Left lung (tissue), 10 donors: ENCODE results near the gene RPL38. TPM values are rescaled to one million over a fixed set of nuclear protein-coding genes. Genes with fewer than 3 reads are reported as not detected.

ENCODE experiments used
- ATAC-seq: fragments of 200-7000 bp; cut with Tn5 transposase; one replicate; pipeline ENCODE4 v1.9.1; 2020; ENCODE audit warnings: moderate library complexity
- DNase-seq, 4 donors: peaks; one replicate each; pipeline ENCODE4 v3.0.0-alpha.2; 2013 to 2020
- H3K27ac ChIP-seq, 2 donors: fragments of 200-600 bp; sonication (generic) in 1 of 2; one replicate each; pipeline versions ENCODE4 v1.5.0 to v1.8.0; 2020 to 2021
- H3K27me3 ChIP-seq, 2 donors: fragments of 200-600 bp; sonication (generic) in 1 of 2; one replicate each; pipeline versions ENCODE4 v1.5.0 to v1.8.0; 2020 to 2021
- H3K36me3 ChIP-seq, 2 donors: fragments of 200-600 bp; sonication (generic) in 1 of 2; one replicate each; pipeline versions ENCODE4 v1.5.0 to v1.8.0; 2020 to 2021
- H3K4me1 ChIP-seq, 2 donors: fragments of 200-600 bp; one replicate each; pipeline ENCODE4 v1.8.0; 2021
- H3K4me3 ChIP-seq, 2 donors: fragments of 200-600 bp; sonication (generic) in 1 of 2; one replicate each; pipeline versions ENCODE4 v1.5.0 to v1.8.0; 2020 to 2021; ENCODE audit warnings: mild to moderate bottlenecking in 1 of 2
- H3K9me3 ChIP-seq, 2 donors: fragments of 200-600 bp; sonication (generic) in 1 of 2; one replicate each; pipeline versions ENCODE4 v1.5.0 to v1.8.0; 2020 to 2021
- intact Hi-C, 2 donors: fragments of 100-400 bp; cut with DNase I; formaldehyde crosslinking; loops; one replicate each; pipeline versions ENCODE4 v1.11.2 to v1.14.2; 2022
- polyA plus RNA-seq, 6 donors: library from polyadenylated mRNA; unstranded; fragments of 120-200 nt; gene quantifications; one replicate each; pipeline ENCODE4 v1.2.1, GENCODE V29; 2013; ENCODE audit not compliant: insufficient read length in 6 of 6
- total RNA-seq, 2 donors: library from RNA; stranded (reverse); fragmentation: NEBNext Ultra II Directional; extraction: Animal tissue kit (Norgen Biotek cat#: 25700); gene quantifications; one replicate each; pipeline ENCODE4 v1.2.1, GENCODE V29; 2021
- TF ChIP-seq, protein P1 (sequence below), 2 donors: fragments of 200-600 bp; sonication (generic) in 1 of 2; IDR thresholded peaks; one replicate each; pipeline versions ENCODE4 v1.5.0 to v1.8.0; 2021; ENCODE audit warnings: antibody characterized with exemption in 2 of 2
- donor health status: DM: no; HTN: yes; CAD: no.
- donor health status: DM: no; HTN: no; CAD: no.

Gene RPL38
- total and polyA plus RNA-seq, 8 donors, result 624 to 1,464 (median 1,331) TPM

DNA sequence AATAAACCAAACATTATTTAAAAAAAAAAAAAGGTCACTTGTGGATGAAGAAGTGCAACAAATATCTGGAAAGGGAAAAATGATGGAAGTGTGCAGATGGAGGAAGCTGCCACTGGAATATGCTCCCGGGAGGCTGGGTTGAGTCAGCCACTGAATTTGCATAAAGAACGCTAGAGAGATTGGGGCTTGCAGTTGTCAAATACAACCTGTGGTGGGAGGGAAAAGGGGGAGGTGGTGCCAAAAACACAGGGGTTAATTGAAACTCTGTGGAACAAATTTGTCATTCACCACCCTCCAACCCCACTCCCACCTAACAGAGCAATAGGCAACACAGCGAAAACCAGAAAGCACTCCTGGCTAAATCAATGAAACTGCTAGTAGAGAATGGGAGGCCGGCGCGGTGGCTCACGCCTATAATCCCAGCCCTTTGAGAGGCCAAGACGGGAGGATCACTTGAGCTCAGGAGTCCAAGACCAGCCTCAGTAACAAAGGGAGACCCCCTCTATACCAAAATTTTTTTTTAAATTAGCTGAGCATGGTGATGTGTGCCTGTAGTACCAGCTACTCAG lies 37.6 kb upstream of the RPL38 start:
- Histone ChIP-seq H3K4me3 (no peak overlapping the region), H3K4me1 (no peaks in the 10 kb centered on the region)
- no peak for ATAC-seq

DNA sequence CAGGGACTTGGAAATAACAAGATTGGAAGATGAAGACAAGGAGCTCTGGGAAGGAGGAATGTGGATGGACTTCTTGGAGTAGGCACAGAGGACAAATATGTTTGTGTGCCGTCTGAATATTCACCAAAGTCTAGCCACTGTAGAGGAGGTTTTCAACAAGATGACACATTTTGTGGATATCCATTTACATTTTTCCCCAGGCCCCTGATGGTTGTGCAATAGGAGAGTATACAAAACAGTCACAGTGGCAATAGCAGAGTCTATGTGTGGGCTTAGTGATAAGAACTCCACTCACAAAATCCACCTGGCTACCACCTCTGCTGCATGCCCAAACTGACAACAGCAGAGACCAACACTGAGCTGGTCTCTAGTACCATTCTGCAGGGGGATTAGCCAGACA lies 32.6 kb upstream of the RPL38 start:
- H3K27ac ChIP-seq, result no peak overlapping the region
- no peaks in the 10 kb centered on the region for H3K9me3 ChIP-seq
- TF ChIP-seq, protein P1, sequence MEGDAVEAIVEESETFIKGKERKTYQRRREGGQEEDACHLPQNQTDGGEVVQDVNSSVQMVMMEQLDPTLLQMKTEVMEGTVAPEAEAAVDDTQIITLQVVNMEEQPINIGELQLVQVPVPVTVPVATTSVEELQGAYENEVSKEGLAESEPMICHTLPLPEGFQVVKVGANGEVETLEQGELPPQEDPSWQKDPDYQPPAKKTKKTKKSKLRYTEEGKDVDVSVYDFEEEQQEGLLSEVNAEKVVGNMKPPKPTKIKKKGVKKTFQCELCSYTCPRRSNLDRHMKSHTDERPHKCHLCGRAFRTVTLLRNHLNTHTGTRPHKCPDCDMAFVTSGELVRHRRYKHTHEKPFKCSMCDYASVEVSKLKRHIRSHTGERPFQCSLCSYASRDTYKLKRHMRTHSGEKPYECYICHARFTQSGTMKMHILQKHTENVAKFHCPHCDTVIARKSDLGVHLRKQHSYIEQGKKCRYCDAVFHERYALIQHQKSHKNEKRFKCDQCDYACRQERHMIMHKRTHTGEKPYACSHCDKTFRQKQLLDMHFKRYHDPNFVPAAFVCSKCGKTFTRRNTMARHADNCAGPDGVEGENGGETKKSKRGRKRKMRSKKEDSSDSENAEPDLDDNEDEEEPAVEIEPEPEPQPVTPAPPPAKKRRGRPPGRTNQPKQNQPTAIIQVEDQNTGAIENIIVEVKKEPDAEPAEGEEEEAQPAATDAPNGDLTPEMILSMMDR (IDR thresholded peaks at IDR 0.05), result no peak
- H3K27me3 ChIP-seq, result peaks cover 2 to 35% of the 10 kb centered on the region in 2 donors
- no peaks in the 10 kb centered on the region for H3K4me1 ChIP-seq
- no peak overlapping the region for H3K4me3 ChIP-seq
- no peak for ATAC-seq
- no peak for DNase-seq
- intact Hi-C loops, result no loop called here
- no peaks in the 10 kb centered on the region for H3K36me3 ChIP-seq

More for the DNA sequence above, 37.6 kb upstream of the RPL38 start:
- Histone ChIP-seq H3K27me3 (peaks cover 0 to 28% of the 10 kb centered on the region in 2 donors), H3K9me3 (no peaks in the 10 kb centered on the region), H3K36me3 (no peaks in the 10 kb centered on the region), H3K27ac (no peak overlapping the region)
- intact Hi-C loops, result no loop called here
- DNase-seq, result no peak
- TF ChIP-seq, protein P1 (IDR thresholded peaks at IDR 0.05), result no peak

DNA sequence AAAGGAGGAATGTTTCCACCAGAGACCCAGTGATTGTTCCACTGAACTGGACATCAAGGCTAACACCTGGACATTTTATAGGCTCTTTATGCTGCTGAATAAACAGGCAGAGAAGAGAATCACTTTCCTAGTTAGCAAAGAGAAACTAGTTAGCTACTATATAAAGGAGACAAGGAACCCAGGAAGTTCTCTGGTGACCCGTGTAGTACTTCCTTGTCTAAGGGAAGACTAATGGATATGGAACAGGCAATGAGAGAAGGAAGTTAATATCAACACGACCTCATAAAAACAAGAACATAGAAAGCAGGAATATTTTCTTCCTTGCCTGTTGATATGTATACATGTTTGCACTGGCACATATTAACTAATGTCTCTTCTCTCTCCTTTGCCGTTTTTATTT lies 30.8 kb upstream of the RPL38 start:
- intact Hi-C loops, result no loop called here
- no peaks in the 10 kb centered on the region for H3K36me3 ChIP-seq
- TF ChIP-seq, protein P1 (IDR thresholded peaks at IDR 0.05), result no peak
- H3K4me3 ChIP-seq, result no peak overlapping the region
- H3K27me3 ChIP-seq, result peaks cover 2 to 43% of the 10 kb centered on the region in 2 donors
- no peaks in the 10 kb centered on the region for H3K9me3 ChIP-seq
- no peaks in the 10 kb centered on the region for H3K4me1 ChIP-seq
- ATAC-seq (no peak), DNase-seq (no peak)
- H3K27ac ChIP-seq, result no peak overlapping the region

DNA sequence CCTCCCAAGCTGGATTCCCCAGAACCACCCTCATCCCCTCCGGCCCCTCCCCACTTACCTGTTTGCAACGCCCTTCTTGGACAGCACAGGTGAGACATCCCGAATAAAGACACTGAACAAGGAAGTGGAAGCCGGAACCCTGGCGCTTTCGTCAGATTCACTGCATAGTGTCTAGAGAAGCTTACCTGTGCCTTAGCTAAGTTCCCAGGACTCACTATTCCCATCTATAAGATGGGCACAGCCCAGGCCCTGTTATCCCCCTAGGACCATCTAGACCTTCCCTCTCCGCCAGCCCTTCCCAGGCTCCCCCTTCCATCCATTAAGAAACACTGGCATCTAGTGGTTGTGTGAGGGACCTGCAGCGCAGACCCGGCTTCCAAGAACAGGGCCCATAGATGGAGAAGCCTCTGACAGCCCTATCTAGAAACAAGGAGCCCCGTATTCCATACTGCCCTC lies 26.9 kb upstream of the RPL38 start:
- ATAC-seq (peak; percentile 97), DNase-seq (peak in 3 of 4 donors; percentile 45 to 75 (median 57))
- H3K4me3 ChIP-seq, result no peak overlapping the region
- no peak overlapping the region for H3K27ac ChIP-seq
- H3K9me3 ChIP-seq, result no peaks in the 10 kb centered on the region
- no peaks in the 10 kb centered on the region for H3K36me3 ChIP-seq
- TF ChIP-seq, protein P1 (IDR thresholded peaks at IDR 0.05), result peak; percentile 82 to 84
- no peaks in the 10 kb centered on the region for H3K4me1 ChIP-seq
- peaks cover 2 to 67% of the 10 kb centered on the region in 2 donors for H3K27me3 ChIP-seq
- intact Hi-C loops, result no loop called here

DNA sequence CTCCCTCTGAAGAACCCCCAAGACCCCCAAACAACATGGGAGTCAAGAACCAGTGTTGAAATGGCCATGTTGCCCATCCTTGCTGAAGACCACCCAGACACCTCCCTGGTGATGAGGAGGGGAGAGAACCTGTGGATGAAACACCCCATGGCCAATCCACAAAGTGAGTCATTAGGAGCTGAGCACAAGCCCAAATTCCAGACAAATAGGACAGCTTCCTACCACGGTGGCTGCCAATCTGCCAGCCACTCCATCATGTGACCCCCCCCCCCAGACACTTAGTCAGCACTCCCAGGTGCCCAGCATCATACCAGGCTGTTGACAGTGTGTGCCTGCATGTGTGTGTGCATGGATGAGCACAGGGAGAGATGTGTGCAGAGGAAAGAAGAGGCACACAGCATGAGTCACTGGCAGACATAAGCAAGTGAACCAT lies 26.4 kb upstream of the RPL38 start:
- ATAC-seq, result no peak
- intact Hi-C loops, result no loop called here
- TF ChIP-seq, protein P1 (IDR thresholded peaks at IDR 0.05), result no peak
- Histone ChIP-seq H3K27me3 (peaks cover 2 to 68% of the 10 kb centered on the region in 2 donors), H3K36me3 (no peaks in the 10 kb centered on the region), H3K27ac (no peak overlapping the region), H3K4me3 (no peak overlapping the region), H3K4me1 (no peaks in the 10 kb centered on the region), H3K9me3 (no peaks in the 10 kb centered on the region)
- peak in 1 of 4 donors; percentile 15 for DNase-seq
